Liver (tissue), 9 donors: Measurements from ENCODE around the gene ADORA2B. TPM values are rescaled to one million over a fixed set of nuclear protein-coding genes. Genes with fewer than 3 reads are reported as not detected.

ENCODE experiments used
- DNase-seq: peaks from one replicate; pipeline ENCODE4 v3.0.0-alpha.2; 2017; ENCODE audit warnings: low spot score
- H3K27ac ChIP-seq, 2 donors: one replicate each; pipeline ENCODE4 v1.7.0; 2013; ENCODE audit warnings: inconsistent platforms in 2 of 2, low read length in 2 of 2, control low read depth in 1 of 2, low read depth in 1 of 2, mild to moderate bottlenecking in 1 of 2
- H3K27me3 ChIP-seq, 4 donors: one replicate each; pipeline versions ENCODE4 v1.6.1 to v1.7.0; 2013; ENCODE audit warnings: low read length in 3 of 4, inconsistent platforms in 1 of 4, mild to moderate bottlenecking in 1 of 4, moderate library complexity in 1 of 4; ENCODE audit not compliant: control insufficient read depth in 4 of 4, insufficient read depth in 4 of 4
- H3K36me3 ChIP-seq, 4 donors: one replicate each; pipeline versions ENCODE4 v1.6.1 to v1.7.0; 2013; ENCODE audit warnings: low read length in 3 of 4, mild to moderate bottlenecking in 3 of 4, low read depth in 1 of 4, moderate library complexity in 1 of 4; ENCODE audit not compliant: control insufficient read depth in 4 of 4, insufficient read depth in 3 of 4
- H3K4me1 ChIP-seq, 4 donors: one replicate each; pipeline versions ENCODE4 v1.6.1 to v1.7.0; 2013; ENCODE audit warnings: low read length in 3 of 4, mild to moderate bottlenecking in 3 of 4, moderate library complexity in 1 of 4; ENCODE audit not compliant: control insufficient read depth in 4 of 4, insufficient read depth in 4 of 4
- H3K4me3 ChIP-seq, 3 donors: one replicate each; pipeline versions ENCODE4 v1.6.1 to v1.7.0; 2013; ENCODE audit warnings: low read length in 3 of 3, control low read depth in 1 of 3, low read depth in 1 of 3, mild to moderate bottlenecking in 1 of 3
- H3K9ac ChIP-seq, 2 donors: one replicate each; pipeline ENCODE4 v1.7.0; 2013; ENCODE audit warnings: low read length in 2 of 2, mild to moderate bottlenecking in 2 of 2, moderate library complexity in 2 of 2, control low read depth in 1 of 2, low read depth in 1 of 2
- H3K9me3 ChIP-seq, 4 donors: one replicate each; pipeline versions ENCODE4 v1.6.1 to v1.7.0; 2013; ENCODE audit warnings: low read length in 3 of 4; ENCODE audit not compliant: control insufficient read depth in 4 of 4
- EGR1 ChIP-seq, 2 donors: IDR thresholded peaks; 2 replicates each; pipeline ENCODE4 v1.6.1; 2016 to 2018; ENCODE audit warnings: antibody characterized with exemption in 2 of 2, low read depth in 2 of 2
- FOXA1 ChIP-seq: IDR thresholded peaks from 2 replicates; pipeline ENCODE4 v1.6.1; 2016; ENCODE audit warnings: antibody characterized with exemption
- GABPA ChIP-seq, 2 donors: IDR thresholded peaks in 1 of 2; conservative IDR thresholded peaks in 1 of 2; 2 replicates each; pipeline ENCODE4 v1.6.1; 2016; ENCODE audit warnings: antibody characterized with exemption in 2 of 2, mild to moderate bottlenecking in 1 of 2, moderate library complexity in 1 of 2
- HNF4A ChIP-seq, 2 donors: conservative IDR thresholded peaks; 2 replicates each; pipeline ENCODE4 v1.6.1; 2016; ENCODE audit warnings: antibody characterized with exemption in 2 of 2, mild to moderate bottlenecking in 2 of 2
- HNF4G ChIP-seq: IDR thresholded peaks from 2 replicates; pipeline ENCODE4 v1.6.1; 2016; ENCODE audit warnings: antibody characterized with exemption
- JUND ChIP-seq, 2 donors: IDR thresholded peaks; 2 replicates each; pipeline ENCODE4 v1.6.1; 2016; ENCODE audit warnings: antibody characterized with exemption in 2 of 2
- TAF1 ChIP-seq: conservative IDR thresholded peaks from 2 replicates; pipeline ENCODE4 v1.6.1; 2016; ENCODE audit warnings: antibody characterized with exemption, mild to moderate bottlenecking
- WGBS: extraction: QIAGEN DNeasy Blood & Tissue Kit; methylation state at CpG from one replicate; pipeline ENCODE4 v1.1.7; 2013; 5-methylcytosine and 5-hydroxymethylcytosine counted together
- polyA plus RNA-seq, 2 donors: library from polyadenylated mRNA; stranded (reverse) in 1 of 2; unstranded in 1 of 2; fragments of 200-250 nt in 1 of 2; fragments of >200 nt in 1 of 2; fragmentation: Nextera tagmentation in 1 of 2; extraction: Ambion mirVana in 1 of 2; gene quantifications; one replicate each; pipeline versions ENCODE4 v1.2.1 to v1.2.3, GENCODE V29; 2013 to 2015
- total RNA-seq, 2 donors: library from RNA; depleted of rRNA; stranded (reverse); fragments of >200 nt; gene quantifications; one replicate each; pipeline ENCODE4 v1.2.3, GENCODE V29; 2014
- TF ChIP-seq, protein P1 (sequence below): IDR thresholded peaks from 2 replicates; pipeline ENCODE4 v1.6.1; 2016; ENCODE audit warnings: antibody characterized with exemption, mild to moderate bottlenecking
- TF ChIP-seq, protein P2 (sequence below): IDR thresholded peaks from 2 replicates; pipeline ENCODE4 v1.6.1; 2016; ENCODE audit warnings: antibody characterized with exemption
- TF ChIP-seq, protein P3 (sequence below): IDR thresholded peaks from 2 replicates; pipeline ENCODE4 v1.6.1; 2016; ENCODE audit warnings: antibody characterized with exemption
- TF ChIP-seq, protein P4 (sequence below): fragments of 150-350 bp; IDR thresholded peaks from 2 replicates; pipeline ENCODE4 v1.5.1; 2017; ENCODE audit warnings: improper control_type of control experiment, low read depth, low read length; ENCODE audit not compliant: missing input control
- donor health status: healthy.
- donor health status: healthy.
- donor health status: healthy.
- donor health status: healthy.
- donor health status: healthy.

Gene ADORA2B
- total and polyA plus RNA-seq, 4 donors: 0.24 to 3.3 (median 0.28) TPM

GRCh38 chr17:15918661-15919259, 26.2 kb upstream of the ADORA2B start (continued):
- TF ChIP-seq, protein P1, sequence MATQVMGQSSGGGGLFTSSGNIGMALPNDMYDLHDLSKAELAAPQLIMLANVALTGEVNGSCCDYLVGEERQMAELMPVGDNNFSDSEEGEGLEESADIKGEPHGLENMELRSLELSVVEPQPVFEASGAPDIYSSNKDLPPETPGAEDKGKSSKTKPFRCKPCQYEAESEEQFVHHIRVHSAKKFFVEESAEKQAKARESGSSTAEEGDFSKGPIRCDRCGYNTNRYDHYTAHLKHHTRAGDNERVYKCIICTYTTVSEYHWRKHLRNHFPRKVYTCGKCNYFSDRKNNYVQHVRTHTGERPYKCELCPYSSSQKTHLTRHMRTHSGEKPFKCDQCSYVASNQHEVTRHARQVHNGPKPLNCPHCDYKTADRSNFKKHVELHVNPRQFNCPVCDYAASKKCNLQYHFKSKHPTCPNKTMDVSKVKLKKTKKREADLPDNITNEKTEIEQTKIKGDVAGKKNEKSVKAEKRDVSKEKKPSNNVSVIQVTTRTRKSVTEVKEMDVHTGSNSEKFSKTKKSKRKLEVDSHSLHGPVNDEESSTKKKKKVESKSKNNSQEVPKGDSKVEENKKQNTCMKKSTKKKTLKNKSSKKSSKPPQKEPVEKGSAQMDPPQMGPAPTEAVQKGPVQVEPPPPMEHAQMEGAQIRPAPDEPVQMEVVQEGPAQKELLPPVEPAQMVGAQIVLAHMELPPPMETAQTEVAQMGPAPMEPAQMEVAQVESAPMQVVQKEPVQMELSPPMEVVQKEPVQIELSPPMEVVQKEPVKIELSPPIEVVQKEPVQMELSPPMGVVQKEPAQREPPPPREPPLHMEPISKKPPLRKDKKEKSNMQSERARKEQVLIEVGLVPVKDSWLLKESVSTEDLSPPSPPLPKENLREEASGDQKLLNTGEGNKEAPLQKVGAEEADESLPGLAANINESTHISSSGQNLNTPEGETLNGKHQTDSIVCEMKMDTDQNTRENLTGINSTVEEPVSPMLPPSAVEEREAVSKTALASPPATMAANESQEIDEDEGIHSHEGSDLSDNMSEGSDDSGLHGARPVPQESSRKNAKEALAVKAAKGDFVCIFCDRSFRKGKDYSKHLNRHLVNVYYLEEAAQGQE: no peak
- TF ChIP-seq JUND (IDR thresholded peaks at IDR 0.05): no peak
- no peak for TF ChIP-seq FOXA1

DNA sequence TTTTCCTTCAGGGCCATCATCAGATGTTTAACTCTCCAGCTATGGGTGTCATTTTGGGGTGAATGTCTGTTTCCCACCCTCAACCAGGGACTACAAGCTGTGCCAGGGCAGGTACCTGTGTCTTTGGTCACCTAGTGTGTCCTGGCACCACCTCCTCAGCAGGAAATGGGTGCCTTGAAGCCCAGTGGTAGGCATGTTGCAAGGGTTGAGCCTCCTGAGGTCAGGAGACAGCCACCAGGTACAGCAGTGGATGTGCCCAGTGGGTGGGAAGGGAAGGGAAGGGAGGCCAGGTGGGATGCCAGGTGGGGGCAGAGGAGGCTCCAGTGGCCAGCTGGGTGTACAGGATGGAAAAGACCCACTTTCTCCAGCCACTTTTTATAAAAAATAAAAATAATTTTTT, 25.5 kb upstream of the ADORA2B start:
- Histone ChIP-seq H3K9ac (no peak overlapping the region), H3K9me3 (peaks cover 0 to 5% (median 0%) of the 10 kb centered on the region in 4 donors), H3K4me3 (no peak overlapping the region), H3K27ac (no peak overlapping the region), H3K27me3 (peaks cover 0 to 3% (median 0%) of the 10 kb centered on the region in 4 donors), H3K36me3 (no peaks in the 10 kb centered on the region), H3K4me1 (peaks cover 0 to 5% (median 0%) of the 10 kb centered on the region in 4 donors)
- DNase-seq: no peak
- TF ChIP-seq JUND (IDR thresholded peaks at IDR 0.05): no peak
- no peak for TF ChIP-seq EGR1 (IDR thresholded peaks at IDR 0.05; ENCODE audit: low read depth in 2 of 2)
- TF ChIP-seq GABPA (IDR thresholded peaks at IDR 0.05 in 1 of 2, conservative IDR thresholded peaks at IDR 0.05 in 1 of 2): no peak
- TF ChIP-seq HNF4A (conservative IDR thresholded peaks at IDR 0.05): no peak
- TF ChIP-seq HNF4G: no peak

DNA sequence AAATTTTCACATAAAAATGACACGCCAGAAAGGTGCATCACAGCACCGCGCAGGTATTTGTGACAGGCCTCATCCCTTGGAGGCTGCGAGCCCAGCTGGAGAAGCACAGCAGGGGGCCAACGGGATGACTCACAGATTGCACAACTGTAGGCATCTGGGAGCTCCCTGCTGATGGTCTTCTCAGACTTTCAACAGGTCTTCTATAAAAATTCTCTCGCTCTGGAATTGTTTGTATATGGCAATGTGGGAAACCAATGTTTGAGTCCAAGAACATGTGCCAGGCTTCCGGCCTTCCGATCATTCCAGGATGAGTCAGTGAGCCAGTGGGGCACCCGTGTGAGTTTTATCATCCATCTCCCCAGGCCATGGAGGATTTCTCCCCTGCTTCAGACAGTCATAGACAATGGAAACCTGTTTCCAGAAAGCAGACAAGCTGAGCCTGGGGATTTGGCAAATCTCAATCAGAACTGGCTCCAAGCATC, 24.1 kb upstream of the ADORA2B start:
- Histone ChIP-seq H3K9ac (no peak overlapping the region), H3K4me1 (peaks cover 0 to 5% (median 0%) of the 10 kb centered on the region in 4 donors), H3K27me3 (peaks cover 0 to 3% (median 0%) of the 10 kb centered on the region in 4 donors), H3K4me3 (no peak overlapping the region), H3K27ac (no peak overlapping the region), H3K36me3 (no peaks in the 10 kb centered on the region), H3K9me3 (peaks cover 0 to 3% (median 0%) of the 10 kb centered on the region in 4 donors)
- no peak for DNase-seq
- TF ChIP-seq, protein P2, sequence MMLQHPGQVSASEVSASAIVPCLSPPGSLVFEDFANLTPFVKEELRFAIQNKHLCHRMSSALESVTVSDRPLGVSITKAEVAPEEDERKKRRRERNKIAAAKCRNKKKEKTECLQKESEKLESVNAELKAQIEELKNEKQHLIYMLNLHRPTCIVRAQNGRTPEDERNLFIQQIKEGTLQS: no peak
- TF ChIP-seq JUND (IDR thresholded peaks at IDR 0.05): peak in 1 of 2 donors; percentile 26
- no peak for TF ChIP-seq TAF1
- TF ChIP-seq, protein P3, sequence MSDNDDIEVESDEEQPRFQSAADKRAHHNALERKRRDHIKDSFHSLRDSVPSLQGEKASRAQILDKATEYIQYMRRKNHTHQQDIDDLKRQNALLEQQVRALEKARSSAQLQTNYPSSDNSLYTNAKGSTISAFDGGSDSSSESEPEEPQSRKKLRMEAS: no peak
- TF ChIP-seq, protein P4, sequence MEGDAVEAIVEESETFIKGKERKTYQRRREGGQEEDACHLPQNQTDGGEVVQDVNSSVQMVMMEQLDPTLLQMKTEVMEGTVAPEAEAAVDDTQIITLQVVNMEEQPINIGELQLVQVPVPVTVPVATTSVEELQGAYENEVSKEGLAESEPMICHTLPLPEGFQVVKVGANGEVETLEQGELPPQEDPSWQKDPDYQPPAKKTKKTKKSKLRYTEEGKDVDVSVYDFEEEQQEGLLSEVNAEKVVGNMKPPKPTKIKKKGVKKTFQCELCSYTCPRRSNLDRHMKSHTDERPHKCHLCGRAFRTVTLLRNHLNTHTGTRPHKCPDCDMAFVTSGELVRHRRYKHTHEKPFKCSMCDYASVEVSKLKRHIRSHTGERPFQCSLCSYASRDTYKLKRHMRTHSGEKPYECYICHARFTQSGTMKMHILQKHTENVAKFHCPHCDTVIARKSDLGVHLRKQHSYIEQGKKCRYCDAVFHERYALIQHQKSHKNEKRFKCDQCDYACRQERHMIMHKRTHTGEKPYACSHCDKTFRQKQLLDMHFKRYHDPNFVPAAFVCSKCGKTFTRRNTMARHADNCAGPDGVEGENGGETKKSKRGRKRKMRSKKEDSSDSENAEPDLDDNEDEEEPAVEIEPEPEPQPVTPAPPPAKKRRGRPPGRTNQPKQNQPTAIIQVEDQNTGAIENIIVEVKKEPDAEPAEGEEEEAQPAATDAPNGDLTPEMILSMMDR: no peak
- no peak for TF ChIP-seq HNF4A (conservative IDR thresholded peaks at IDR 0.05)
- WGBS: 85% methylated on average over 9 of the region's 9 CpGs
